Erythroblast (primary cell): Measurements from ENCODE around the gene ANAPC2.

ENCODE experiments used
- GATA1 ChIP-seq: IDR thresholded peaks from 2 replicates; pipeline ENCODE4 v1.6.1; 2011; ENCODE audit warnings: low read depth, mild to moderate bottlenecking, control low read depth, low read length, moderate library complexity
- POLR2A ChIP-seq: IDR thresholded peaks from 2 replicates; pipeline ENCODE4 v1.6.1; 2011; ENCODE audit warnings: mild to moderate bottlenecking, low read length

DNA sequence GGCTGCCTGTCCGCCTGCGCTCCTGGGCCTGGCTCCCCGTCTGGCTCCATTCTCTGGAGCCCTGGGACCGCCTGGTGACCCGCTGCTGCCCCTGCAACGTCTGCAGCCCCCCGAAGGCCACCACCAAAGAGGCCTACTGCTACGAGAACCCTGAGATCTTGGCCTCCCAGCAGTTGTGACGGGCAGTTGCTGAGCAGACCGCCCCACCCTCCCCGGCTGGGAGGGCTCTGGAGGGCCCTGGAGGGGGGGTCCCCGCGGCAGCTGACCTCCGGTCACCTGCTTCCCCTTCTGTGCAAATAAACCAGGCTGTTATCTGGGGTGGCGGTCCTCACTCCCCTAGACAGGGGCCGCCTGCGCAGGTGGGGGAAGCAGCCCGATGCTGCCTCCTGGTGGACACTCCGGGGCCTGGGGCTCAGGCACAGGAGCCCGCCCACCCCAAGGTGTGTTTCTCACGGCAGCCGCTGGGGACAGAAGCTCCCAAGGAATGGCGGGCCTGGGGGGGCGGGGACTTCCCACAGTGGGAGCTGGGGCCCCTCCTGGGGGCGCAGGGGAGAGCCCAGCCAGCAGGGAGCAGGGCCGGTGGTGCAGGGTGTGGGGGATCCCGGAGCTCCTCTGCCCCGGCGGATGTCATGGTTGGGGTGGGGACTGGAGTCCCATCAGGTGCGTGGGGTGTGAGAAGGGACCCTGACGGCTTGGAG is 48.0 kb upstream of the ANAPC2 start:
- TF ChIP-seq POLR2A (no peak), GATA1 (no peak)
